MCF 10A (cell line): Measurements from ENCODE around the gene NELL2. TPM values are rescaled to one million over a fixed set of nuclear protein-coding genes. Genes with fewer than 3 reads are reported as not detected.
A peak's percentile ranks its signal among the peaks of the same experiment; 100 is the strongest.

Experiments
- BruUV-seq: library from RNA; stranded (reverse); fragments of 400-500 nt; replicated peaks from 2 replicates; lab custom pipeline; 2021; lab: Mats Ljungman, UMichigan
- CTCF ChIA-PET: fragments of 300-600 bp; sonication (Branson Sonifier 250); formaldehyde crosslinking; extraction: SDS; loops from one replicate; lab custom pipeline; 2021; ENCODE audit warnings: antibody characterized with exemption, inconsistent platforms; lab: Yijun Ruan, JAX
- POLR2A ChIA-PET: fragments of 300-600, 350-650 bp; sonication (Branson Sonifier 250); formaldehyde crosslinking; extraction: SDS; loops from one replicate; lab custom pipeline; 2020; ENCODE audit warnings: antibody characterized with exemption, inconsistent platforms; lab: Yijun Ruan, JAX
- DNase-seq: peaks from one replicate; pipeline ENCODE4 v3.0.0-alpha.2; 2018; ENCODE audit not compliant: unreplicated experiment
- H3K27ac Mint-ChIP-seq: one replicate; pipeline ENCODE4 v1.8.0; 2022; ENCODE audit warnings: mild to moderate bottlenecking, low read depth, mixed read lengths; ENCODE audit not compliant: unreplicated experiment
- H3K27me3 Mint-ChIP-seq: one replicate; pipeline ENCODE4 v1.8.0; 2022; ENCODE audit warnings: mixed read lengths; ENCODE audit not compliant: insufficient read depth, unreplicated experiment
- H3K36me3 Mint-ChIP-seq: one replicate; pipeline ENCODE4 v1.8.0; 2022; ENCODE audit warnings: mild to moderate bottlenecking, moderate library complexity, mixed read lengths; ENCODE audit not compliant: insufficient read depth, unreplicated experiment
- H3K4me1 Mint-ChIP-seq: one replicate; pipeline ENCODE4 v1.8.0; 2022; ENCODE audit warnings: mixed read lengths; ENCODE audit not compliant: insufficient read depth, unreplicated experiment
- H3K4me3 Mint-ChIP-seq: one replicate; pipeline ENCODE4 v1.8.0; 2022; ENCODE audit warnings: mild to moderate bottlenecking, moderate library complexity, mixed read lengths; ENCODE audit not compliant: unreplicated experiment
- H3K9me3 Mint-ChIP-seq: one replicate; pipeline ENCODE4 v1.8.0; 2022; ENCODE audit warnings: mixed read lengths; ENCODE audit not compliant: unreplicated experiment
- CTCF ChIP-seq: fragments of 200-600 bp; IDR thresholded peaks from one replicate; pipeline ENCODE4 v1.8.0; 2022; ENCODE audit warnings: antibody characterized with exemption, mild to moderate bottlenecking; ENCODE audit not compliant: unreplicated experiment
- intact Hi-C: fragments of 100-400 bp; cut with micrococcal nuclease; formaldehyde crosslinking; loops from 2 replicates; pipeline ENCODE4 v1.14.1; 2022
- total RNA-seq: library from RNA; stranded (reverse); gene quantifications from 2 replicates; pipeline ENCODE4 v1.2.3, GENCODE V29; 2022

The NELL2 gene
- total RNA-seq, 1 experiment from 2014 or later, result not detected

- no peak for DNase-seq
- no peaks in the 10 kb centered on the region for H3K4me1 Mint-ChIP-seq
- intact Hi-C loops, result no loop called here
- H3K4me3 Mint-ChIP-seq, result no peak overlapping the region
- peaks cover 47% of the 10 kb centered on the region for H3K27me3 Mint-ChIP-seq
- TF ChIP-seq CTCF, result no peak
- CTCF ChIA-PET, result no interaction called here
- no peaks in the 10 kb centered on the region for H3K36me3 Mint-ChIP-seq
- no peaks in the 10 kb centered on the region for H3K9me3 Mint-ChIP-seq
- H3K27ac Mint-ChIP-seq, result no peak overlapping the region
- POLR2A ChIA-PET, result no interaction called here
- no TSS peak for BruUV-seq
Measured at GRCh38 chr12:44881197-44881596, 5.1 kb upstream of the NELL2 start.

- ChIA-PET POLR2A (no interaction called here), CTCF (interaction anchor here (0.7 kb wide), 1 partner anchor 22 kb away, joined by 3 read pairs; no protein-coding TSS in a partner anchor)
- no peak for DNase-seq
- H3K27me3 Mint-ChIP-seq, result peaks cover 89% of the 10 kb centered on the region
- no peak for TF ChIP-seq CTCF
- peaks cover 9% of the 10 kb centered on the region for H3K4me1 Mint-ChIP-seq
- intact Hi-C loops, result no loop called here
- BruUV-seq, result no TSS peak
- no peaks in the 10 kb centered on the region for H3K9me3 Mint-ChIP-seq
- H3K4me3 Mint-ChIP-seq, result peak overlapping the region; percentile 50
- no peak overlapping the region for H3K27ac Mint-ChIP-seq
- no peaks in the 10 kb centered on the region for H3K36me3 Mint-ChIP-seq
Measured at GRCh38 chr12:44876544-44877410, 662 bp upstream of the NELL2 start.

- Mint-ChIP-seq H3K9me3 (no peaks in the 10 kb centered on the region), H3K4me3 (peak overlapping the region; percentile 50), H3K36me3 (no peaks in the 10 kb centered on the region), H3K4me1 (peaks cover 9% of the 10 kb centered on the region), H3K27ac (no peak overlapping the region), H3K27me3 (peaks cover 99% of the 10 kb centered on the region)
- no TSS peak for BruUV-seq
- intact Hi-C loops, result no loop called here
- ChIA-PET CTCF (no interaction called here), POLR2A (no interaction called here)
- no peak for DNase-seq
- no peak for TF ChIP-seq CTCF
Measured at GRCh38 chr12:44875417-44875953, 630 bp downstream of the NELL2 start.

GRCh38 chr12:44874981-44875416 is 1.1 kb downstream of the NELL2 start:
- Mint-ChIP-seq H3K9me3 (no peaks in the 10 kb centered on the region), H3K36me3 (no peaks in the 10 kb centered on the region), H3K4me1 (peaks cover 9% of the 10 kb centered on the region), H3K27ac (no peak overlapping the region), H3K27me3 (peaks cover 99% of the 10 kb centered on the region), H3K4me3 (peak overlapping the region; percentile 50)
- TF ChIP-seq CTCF, result no peak
- no peak for DNase-seq
- CTCF ChIA-PET, result interaction anchor here (0.7 kb wide), 1 partner anchor 905 kb away, joined by 3 read pairs; no protein-coding TSS in a partner anchor
- BruUV-seq, result no TSS peak
- intact Hi-C loops, result loop anchor here (1.0 kb wide), 1 partner anchor 860 kb away; no protein-coding TSS in a partner anchor
- POLR2A ChIA-PET, result no interaction called here
